SU-DHL-6 (cell line): ENCODE data around the gene IFNG-AS1.

Experiments
- H2AFZ ChIP-seq: fragments of 200-600 bp; sonication (generic); 2 replicates; pipeline ENCODE4 v1.6.1; 2014; ENCODE audit warnings: low read depth, mild to moderate bottlenecking, moderate library complexity, mixed read lengths, antibody characterized with exemption, low read length; ENCODE audit not compliant: severe bottlenecking
- H3F3A ChIP-seq: fragments of 200-600 bp; shearing (Covaris generic); 2 replicates; pipeline ENCODE4 v1.6.0; 2016; ENCODE audit warnings: antibody characterized with exemption, mild to moderate bottlenecking; ENCODE audit not compliant: insufficient read depth
- H3K27ac ChIP-seq: fragments of 200-600 bp; sonication (generic); 2 replicates; pipeline ENCODE4 v1.5.1; 2016; ENCODE audit warnings: low read depth, mild to moderate bottlenecking, low read length, moderate library complexity, mixed read lengths
- H3K27me3 ChIP-seq: fragments of 200-600 bp; sonication (generic), shearing (Covaris generic); 2 replicates; pipeline ENCODE4 v1.6.0; 2014; ENCODE audit warnings: mild to moderate bottlenecking, low read length
- H3K36me3 ChIP-seq: fragments of 200-600 bp; sonication (generic); 2 replicates; pipeline ENCODE4 v1.6.1; 2014; ENCODE audit warnings: mild to moderate bottlenecking, low read length, mixed read lengths
- H3K4me2 ChIP-seq: fragments of 300-600, 200-600 bp; shearing (Covaris generic), sonication (generic); 2 replicates; pipeline ENCODE4 v1.6.0; 2014; ENCODE audit warnings: low read length, low read depth, mild to moderate bottlenecking; ENCODE audit not compliant: poor library complexity, severe bottlenecking
- H3K4me3 ChIP-seq: fragments of 200-600 bp; sonication (generic); 2 replicates; pipeline ENCODE4 v1.5.1; 2014; ENCODE audit warnings: antibody characterized with exemption, low read length, mild to moderate bottlenecking, mixed read lengths; ENCODE audit not compliant: insufficient read depth, poor library complexity, severe bottlenecking
- H3K79me2 ChIP-seq: fragments of 200-600 bp; sonication (generic); 2 replicates; pipeline ENCODE4 v1.6.1; 2014; ENCODE audit warnings: mild to moderate bottlenecking, low read length, moderate library complexity; ENCODE audit not compliant: insufficient read depth
- H3K9ac ChIP-seq: fragments of 200-600 bp; sonication (generic); 2 replicates; pipeline ENCODE4 v1.7.0; 2014; ENCODE audit warnings: mild to moderate bottlenecking, low read length
- H3K9me2 ChIP-seq: fragments of 200-600 bp; sonication (generic); replicated peaks from 2 replicates; pipeline ENCODE4 v1.6.1; 2014; ENCODE audit warnings: low read length; ENCODE audit not compliant: insufficient read depth
- H3K9me3 ChIP-seq: fragments of 200-600 bp; sonication (generic); 2 replicates; pipeline ENCODE4 v1.6.1; 2014; ENCODE audit warnings: low read length, mixed read lengths; ENCODE audit not compliant: insufficient read depth
- H4K20me1 ChIP-seq: fragments of 200-600 bp; sonication (generic); 2 replicates; pipeline ENCODE4 v1.6.1; 2014; ENCODE audit warnings: low read depth, mild to moderate bottlenecking, antibody characterized with exemption, low read length, moderate library complexity, mixed read lengths
- CTCF ChIP-seq: fragments of 200-600 bp; sonication (generic); IDR thresholded peaks from one replicate; pipeline ENCODE4 v1.5.1; 2017; ENCODE audit warnings: antibody characterized with exemption, mild to moderate bottlenecking, low read length, moderate library complexity; ENCODE audit not compliant: insufficient read depth, poor library complexity, severe bottlenecking
- EZH2phosphoT487 ChIP-seq: fragments of 200-600 bp; sonication (generic), shearing (Covaris generic); conservative IDR thresholded peaks from 2 replicates; pipeline ENCODE4 v1.6.1; 2018; ENCODE audit warnings: mild to moderate bottlenecking, antibody characterized with exemption, low read length, moderate library complexity, mixed read lengths

The IFNG-AS1 gene

GRCh38 chr12:68031881-68032739 is 42.9 kb downstream of the IFNG-AS1 start:
- Histone ChIP-seq H3K9ac (no peak overlapping the region), H3K27ac (no peak overlapping the region), H3K4me3 (no peak overlapping the region)

GRCh38 chr12:68034567-68034966 is 45.3 kb downstream of the IFNG-AS1 start:
- H3K27ac ChIP-seq: no peak overlapping the region
- no peaks in the 10 kb centered on the region for H4K20me1 ChIP-seq
- H3K27me3 ChIP-seq: no peaks in the 10 kb centered on the region
- no peak overlapping the region for H2AFZ ChIP-seq
- H3F3A ChIP-seq: no peaks in the 10 kb centered on the region; the same call in 1 of the 2 replicates
- H3K79me2 ChIP-seq: no peaks in the 10 kb centered on the region
- H3K36me3 ChIP-seq: 0 out of 2 replicates have a peak, but pooled peaks cover 3% of the 10 kb centered on the region
- no peak overlapping the region for H3K4me3 ChIP-seq
- no peaks in the 10 kb centered on the region for H3K9me2 ChIP-seq
- no peak overlapping the region for H3K4me2 ChIP-seq
- no peaks in the 10 kb centered on the region for H3K9me3 ChIP-seq
- TF ChIP-seq CTCF (no peak), EZH2phosphoT487 (no peak)
- no peak overlapping the region for H3K9ac ChIP-seq

More at GRCh38 chr12:68031881-68032739, 42.9 kb downstream of the IFNG-AS1 start:
- Histone ChIP-seq H4K20me1 (no peaks in the 10 kb centered on the region), H3K36me3 (peaks cover 17% of the 10 kb centered on the region), H2AFZ (no peak overlapping the region), H3K9me2 (no peaks in the 10 kb centered on the region), H3K9me3 (no peaks in the 10 kb centered on the region), H3K79me2 (no peaks in the 10 kb centered on the region), H3K4me2 (no peak overlapping the region), H3F3A (peaks cover 4% of the 10 kb centered on the region; the same call in 1 of the 2 replicates), H3K27me3 (no peaks in the 10 kb centered on the region)
- no peak for TF ChIP-seq EZH2phosphoT487
- TF ChIP-seq CTCF: no peak

- Histone ChIP-seq H2AFZ (no peak overlapping the region), H3K79me2 (no peaks in the 10 kb centered on the region), H4K20me1 (no peaks in the 10 kb centered on the region; the same call in 1 of the 2 replicates), H3K4me3 (no peak overlapping the region), H3K27me3 (no peaks in the 10 kb centered on the region), H3K9ac (no peak overlapping the region), H3K4me2 (no peak overlapping the region), H3K9me2 (no peaks in the 10 kb centered on the region), H3K36me3 (no peaks in the 10 kb centered on the region), H3K9me3 (no peaks in the 10 kb centered on the region), H3K27ac (no peak overlapping the region), H3F3A (peaks cover 5% of the 10 kb centered on the region; the same call in 1 of the 2 replicates)
- TF ChIP-seq CTCF (no peak), EZH2phosphoT487 (no peak)
Observed at GRCh38 chr12:68036642-68037041, 47.4 kb downstream of the IFNG-AS1 start.
